ENCODE results near the gene CHN1.
A peak's percentile ranks its signal among the peaks of the same experiment; 100 is the strongest.

Gene CHN1

GRCh38 chr2:174870787-174871186 is 134.4 kb downstream of the CHN1 start:
- DNase-seq (ENCODE audit: low read depth), result no peak

- DNase-seq (ENCODE audit: low read depth), result no peak
These were observed 136.3 kb downstream of the CHN1 start for GRCh38 chr2:174868878-174869277.

- DNase-seq (ENCODE audit: low read depth), result no peak
These were observed 138.8 kb downstream of the CHN1 start for GRCh38 chr2:174866421-174866820.

GRCh38 chr2:174863183-174863582 is 142.0 kb downstream of the CHN1 start:
- no peak for DNase-seq (ENCODE audit: low read depth)

GRCh38 chr2:174859563-174860169 is 145.5 kb downstream of the CHN1 start:
- DNase-seq (ENCODE audit: low read depth), result no peak

GRCh38 chr2:174858745-174859144 is 146.4 kb downstream of the CHN1 start:
- no peak for DNase-seq (ENCODE audit: low read depth)

GRCh38 chr2:174856447-174856846 is 148.7 kb downstream of the CHN1 start:
- DNase-seq (ENCODE audit: low read depth), result no peak

GRCh38 chr2:174846941-174847938 is 157.9 kb downstream of the CHN1 start:
- DNase-seq (ENCODE audit: low read depth), result peak; percentile 98

- DNase-seq (ENCODE audit: low read depth), result no peak
These were observed 159.0 kb downstream of the CHN1 start for GRCh38 chr2:174846218-174846617.

GRCh38 chr2:174844295-174844708 is 160.9 kb downstream of the CHN1 start:
- no peak for DNase-seq (ENCODE audit: low read depth)

GRCh38 chr2:174842496-174842895 is 162.7 kb downstream of the CHN1 start:
- DNase-seq (ENCODE audit: low read depth), result no peak

- no peak for DNase-seq (ENCODE audit: low read depth)
These were observed 163.2 kb downstream of the CHN1 start for GRCh38 chr2:174841936-174842335.

- no peak for DNase-seq (ENCODE audit: low read depth)
These were observed 163.8 kb downstream of the CHN1 start for GRCh38 chr2:174841350-174841749.

- peak; percentile 83 for DNase-seq (ENCODE audit: low read depth)
These were observed 164.7 kb downstream of the CHN1 start for GRCh38 chr2:174840436-174840835.

GRCh38 chr2:174839662-174840061 is 165.5 kb downstream of the CHN1 start:
- DNase-seq (ENCODE audit: low read depth), result no peak

- DNase-seq (ENCODE audit: low read depth), result no peak
These were observed 168.2 kb downstream of the CHN1 start for GRCh38 chr2:174836995-174837390.

- DNase-seq (ENCODE audit: low read depth), result peak; percentile 98
These were observed 168.7 kb downstream of the CHN1 start for GRCh38 chr2:174836377-174836994.

GRCh38 chr2:174835797-174836255 is 169.4 kb downstream of the CHN1 start:
- DNase-seq (ENCODE audit: low read depth), result peak; percentile 98

GRCh38 chr2:174833737-174834136 is 171.4 kb downstream of the CHN1 start:
- no peak for DNase-seq (ENCODE audit: low read depth)

GRCh38 chr2:174830561-174830960 is 174.6 kb downstream of the CHN1 start:
- no peak for DNase-seq (ENCODE audit: low read depth)

GRCh38 chr2:174829550-174829949 is 175.6 kb downstream of the CHN1 start:
- no peak for DNase-seq (ENCODE audit: low read depth)
